VCaP (cell line): ENCODE results near the gene PLEKHH2.
"Not testable (repeated sequence)": the region's sequence is repeated elsewhere in the genome, so short reads cannot be mapped to it uniquely, and the experiment has no call there.

Source experiments
- H3K27ac ChIP-seq: fragments of 450-650 bp; 2 replicates; pipeline ENCODE4 v1.5.1; 2017
- CTCF ChIP-seq: fragments of 450-650 bp; conservative IDR thresholded peaks from 2 replicates; pipeline ENCODE4 v1.5.1; 2017; ENCODE audit warnings: mild to moderate bottlenecking, moderate library complexity

The PLEKHH2 gene

GRCh38 chr2:43648994-43649701 is 12.1 kb downstream of the PLEKHH2 start:
- H3K27ac ChIP-seq, result no peak overlapping the region
- TF ChIP-seq CTCF, result no peak

GRCh38 chr2:43653506-43653905 is 16.4 kb downstream of the PLEKHH2 start:
- H3K27ac ChIP-seq, result no peak overlapping the region
- no peak for TF ChIP-seq CTCF

GRCh38 chr2:43657241-43657640 is 20.2 kb downstream of the PLEKHH2 start:
- no peak overlapping the region for H3K27ac ChIP-seq
- no peak for TF ChIP-seq CTCF

- H3K27ac ChIP-seq, result peak overlapping the region; percentile 29
These were observed 38.7 kb downstream of the PLEKHH2 start for GRCh38 chr2:43675646-43676321.

GRCh38 chr2:43676322-43677050 is 39.4 kb downstream of the PLEKHH2 start, which contains the start of gene C1GALT1C1L:
C1GALT1C1L (minus strand) TSS chr2:43676429; CDS start chr2:43676322, 107 bp downstream.
- no peak for TF ChIP-seq CTCF

More at GRCh38 chr2:43675646-43676321, 38.7 kb downstream of the PLEKHH2 start:
- no peak for TF ChIP-seq CTCF

GRCh38 chr2:43677783-43678182 is 40.7 kb downstream of the PLEKHH2 start:
- H3K27ac ChIP-seq, result not testable (repeated sequence)

More at GRCh38 chr2:43676322-43677050, 39.4 kb downstream of the PLEKHH2 start, which contains the start of gene C1GALT1C1L:
- peak within 1 kb of the TSS; percentile 29 for H3K27ac ChIP-seq

- TF ChIP-seq CTCF, result no peak
- H3K27ac ChIP-seq, result no peak overlapping the region
These were observed 48.3 kb downstream of the PLEKHH2 start for GRCh38 chr2:43685357-43685756.
